ENCODE measurements around the gene SLC24A3.

DNA sequence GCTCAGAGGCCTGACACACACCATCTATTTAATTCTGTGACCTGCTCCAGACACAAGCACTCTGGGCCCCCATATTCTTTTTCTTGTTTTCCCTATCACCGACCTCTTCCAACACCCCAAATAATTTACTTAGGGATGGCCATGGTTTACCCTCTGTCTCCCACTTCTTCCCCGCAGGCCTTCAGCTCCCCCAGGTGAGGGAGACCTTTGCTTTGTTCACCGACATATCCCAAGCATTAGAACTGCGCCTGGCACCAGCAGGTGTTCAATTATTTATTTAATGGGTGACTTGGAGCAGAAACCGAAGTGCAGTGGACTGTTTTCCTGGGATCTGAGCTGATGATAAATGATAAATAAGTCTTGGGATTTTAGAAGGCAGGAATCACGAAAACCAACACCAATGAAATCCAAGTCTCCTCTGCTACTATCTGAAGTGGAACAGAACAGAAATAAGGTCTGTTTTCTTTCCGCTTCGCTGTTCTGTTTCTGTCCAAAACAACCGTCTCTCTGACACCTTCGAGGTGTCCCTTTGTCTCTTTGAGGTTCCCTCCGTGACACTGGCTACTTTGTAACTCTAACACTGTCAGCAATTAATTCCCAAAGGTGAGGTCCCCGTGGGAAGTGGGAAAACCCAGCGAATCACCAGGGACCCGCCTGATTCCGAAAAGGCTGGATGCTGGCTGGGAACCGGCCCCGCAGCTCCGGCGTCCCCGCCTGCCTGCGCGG lies 544.5 kb downstream of the SLC24A3 start:
- no peak for TF ChIP-seq POLR2A (IDR thresholded peaks at IDR 0.05)
- TF ChIP-seq, protein P1, sequence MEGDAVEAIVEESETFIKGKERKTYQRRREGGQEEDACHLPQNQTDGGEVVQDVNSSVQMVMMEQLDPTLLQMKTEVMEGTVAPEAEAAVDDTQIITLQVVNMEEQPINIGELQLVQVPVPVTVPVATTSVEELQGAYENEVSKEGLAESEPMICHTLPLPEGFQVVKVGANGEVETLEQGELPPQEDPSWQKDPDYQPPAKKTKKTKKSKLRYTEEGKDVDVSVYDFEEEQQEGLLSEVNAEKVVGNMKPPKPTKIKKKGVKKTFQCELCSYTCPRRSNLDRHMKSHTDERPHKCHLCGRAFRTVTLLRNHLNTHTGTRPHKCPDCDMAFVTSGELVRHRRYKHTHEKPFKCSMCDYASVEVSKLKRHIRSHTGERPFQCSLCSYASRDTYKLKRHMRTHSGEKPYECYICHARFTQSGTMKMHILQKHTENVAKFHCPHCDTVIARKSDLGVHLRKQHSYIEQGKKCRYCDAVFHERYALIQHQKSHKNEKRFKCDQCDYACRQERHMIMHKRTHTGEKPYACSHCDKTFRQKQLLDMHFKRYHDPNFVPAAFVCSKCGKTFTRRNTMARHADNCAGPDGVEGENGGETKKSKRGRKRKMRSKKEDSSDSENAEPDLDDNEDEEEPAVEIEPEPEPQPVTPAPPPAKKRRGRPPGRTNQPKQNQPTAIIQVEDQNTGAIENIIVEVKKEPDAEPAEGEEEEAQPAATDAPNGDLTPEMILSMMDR (IDR thresholded peaks at IDR 0.05) = no peak
